HEK293T (cell line): ENCODE data around the gene ARHGEF26.

Source experiments
- BHLHE40 ChIP-seq: fragments of 450-650 bp; IDR thresholded peaks from 2 replicates; pipeline ENCODE4 v1.6.1; 2016; ENCODE audit warnings: mild to moderate bottlenecking, moderate library complexity, borderline replicate concordance
- ELF4 ChIP-seq: fragments of 450-650 bp; IDR thresholded peaks from 2 replicates; pipeline ENCODE4 v1.6.1; 2017; ENCODE audit warnings: antibody characterized with exemption
- FOXK2 ChIP-seq: fragments of 450-650 bp; IDR thresholded peaks from 2 replicates; pipeline ENCODE4 v1.6.1; 2016; ENCODE audit warnings: mild to moderate bottlenecking
- FOXM1 ChIP-seq: fragments of 450-650 bp; IDR thresholded peaks from 2 replicates; pipeline ENCODE4 v1.6.1; 2017; ENCODE audit warnings: mild to moderate bottlenecking, borderline replicate concordance
- NFRKB ChIP-seq: fragments of 450-650 bp; IDR thresholded peaks from 2 replicates; pipeline ENCODE4 v1.6.1; 2016; ENCODE audit warnings: mild to moderate bottlenecking, moderate library complexity
- SUZ12 ChIP-seq: fragments of 450-650 bp; IDR thresholded peaks from 2 replicates; pipeline ENCODE4 v1.6.1; 2016; ENCODE audit warnings: mild to moderate bottlenecking

GRCh38 chr3:154195620-154196356 is 74.6 kb downstream of the ARHGEF26 start:
- TF ChIP-seq FOXM1: no peak
- TF ChIP-seq BHLHE40: no peak
- TF ChIP-seq NFRKB: no peak
- no peak for TF ChIP-seq SUZ12
- TF ChIP-seq ELF4: no peak
- no peak for TF ChIP-seq FOXK2
